ENCODE data around the gene AAK1. TPM values are rescaled to one million over a fixed set of nuclear protein-coding genes. Genes with fewer than 3 reads are reported as not detected.

The AAK1 gene
- polyA plus RNA-seq, 1 experiment = 31.1 TPM

DNA sequence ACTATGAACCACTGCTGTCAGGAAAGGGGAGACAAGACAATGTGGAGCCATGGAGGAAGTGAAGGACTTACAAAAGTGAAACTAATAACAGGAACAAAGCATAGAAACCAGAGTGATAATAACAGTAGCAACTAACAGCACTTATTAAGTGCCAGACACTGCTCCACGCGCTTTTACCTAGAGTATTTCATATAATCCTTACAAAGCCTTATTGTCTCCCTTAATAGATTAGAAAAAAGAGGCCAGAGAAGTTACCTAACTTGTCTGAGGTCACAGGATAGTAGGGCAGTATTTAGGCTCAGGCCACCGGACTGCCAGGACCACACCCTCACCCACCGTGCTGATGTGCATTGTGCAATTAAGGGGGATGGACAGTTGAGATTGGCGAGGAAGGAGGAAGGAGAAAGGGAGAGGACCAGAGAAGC, 107.7 kb downstream of the AAK1 start:
- Histone ChIP-seq H3K4me3 (ENCODE audit: low read depth, low read length) (no peak overlapping the region), H3K27ac (ENCODE audit: low read depth, low read length) (no peak overlapping the region), H3K9me3 (ENCODE audit: control insufficient read depth, insufficient read depth, low read length) (no peaks in the 10 kb centered on the region), H3K27me3 (ENCODE audit: control insufficient read depth, insufficient read depth, low read length) (no peaks in the 10 kb centered on the region)
- no peak for DNase-seq (ENCODE audit: low read depth, low spot score)
- TF ChIP-seq, protein P1, sequence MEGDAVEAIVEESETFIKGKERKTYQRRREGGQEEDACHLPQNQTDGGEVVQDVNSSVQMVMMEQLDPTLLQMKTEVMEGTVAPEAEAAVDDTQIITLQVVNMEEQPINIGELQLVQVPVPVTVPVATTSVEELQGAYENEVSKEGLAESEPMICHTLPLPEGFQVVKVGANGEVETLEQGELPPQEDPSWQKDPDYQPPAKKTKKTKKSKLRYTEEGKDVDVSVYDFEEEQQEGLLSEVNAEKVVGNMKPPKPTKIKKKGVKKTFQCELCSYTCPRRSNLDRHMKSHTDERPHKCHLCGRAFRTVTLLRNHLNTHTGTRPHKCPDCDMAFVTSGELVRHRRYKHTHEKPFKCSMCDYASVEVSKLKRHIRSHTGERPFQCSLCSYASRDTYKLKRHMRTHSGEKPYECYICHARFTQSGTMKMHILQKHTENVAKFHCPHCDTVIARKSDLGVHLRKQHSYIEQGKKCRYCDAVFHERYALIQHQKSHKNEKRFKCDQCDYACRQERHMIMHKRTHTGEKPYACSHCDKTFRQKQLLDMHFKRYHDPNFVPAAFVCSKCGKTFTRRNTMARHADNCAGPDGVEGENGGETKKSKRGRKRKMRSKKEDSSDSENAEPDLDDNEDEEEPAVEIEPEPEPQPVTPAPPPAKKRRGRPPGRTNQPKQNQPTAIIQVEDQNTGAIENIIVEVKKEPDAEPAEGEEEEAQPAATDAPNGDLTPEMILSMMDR (IDR thresholded peaks at IDR 0.05; ENCODE audit: low read depth, low read length) = no peak
- ChIA-PET POLR2A (no interaction called here), CTCF (no interaction called here)

- H3K27me3 ChIP-seq (ENCODE audit: control insufficient read depth, insufficient read depth, low read length) = no peaks in the 10 kb centered on the region
- ChIA-PET CTCF (no interaction called here), POLR2A (no interaction called here)
- TF ChIP-seq, protein P1 (IDR thresholded peaks at IDR 0.05; ENCODE audit: low read depth, low read length) = no peak
- H3K9me3 ChIP-seq (ENCODE audit: control insufficient read depth, insufficient read depth, low read length) = no peaks in the 10 kb centered on the region
- no peak for DNase-seq (ENCODE audit: low read depth, low spot score)
- H3K27ac ChIP-seq (ENCODE audit: low read depth, low read length) = no peak overlapping the region
- H3K4me3 ChIP-seq (ENCODE audit: low read depth, low read length) = no peak overlapping the region
Measured at GRCh38 chr2:69531186-69531585, 112.4 kb downstream of the AAK1 start.

DNA sequence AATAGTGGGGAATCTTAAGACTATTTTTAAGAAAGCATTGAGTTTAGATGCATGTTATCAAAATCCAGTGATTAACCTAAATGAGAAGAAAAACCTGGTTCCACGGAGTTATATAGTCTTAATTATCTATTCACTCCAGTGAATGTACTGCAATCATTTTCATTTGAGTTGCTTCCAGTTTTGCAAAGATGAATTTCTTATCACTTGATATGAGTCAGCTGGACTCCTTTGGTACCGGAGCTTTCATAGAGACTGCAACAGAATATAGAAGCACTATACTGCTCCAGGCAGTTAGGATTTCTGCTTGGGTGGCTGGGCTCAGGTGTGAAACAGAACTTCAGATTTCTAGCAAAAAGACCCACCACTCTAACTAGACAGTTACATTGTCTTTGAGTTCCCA, 114.1 kb downstream of the AAK1 start:
- POLR2A ChIA-PET = no interaction called here
- no peak for DNase-seq (ENCODE audit: low read depth, low spot score)
- CTCF ChIA-PET = no interaction called here
- TF ChIP-seq, protein P1 (IDR thresholded peaks at IDR 0.05; ENCODE audit: low read depth, low read length) = no peak
- H3K9me3 ChIP-seq (ENCODE audit: control insufficient read depth, insufficient read depth, low read length) = no peaks in the 10 kb centered on the region
- H3K27ac ChIP-seq (ENCODE audit: low read depth, low read length) = no peak overlapping the region
- no peaks in the 10 kb centered on the region for H3K27me3 ChIP-seq (ENCODE audit: control insufficient read depth, insufficient read depth, low read length)
- H3K4me3 ChIP-seq (ENCODE audit: low read depth, low read length) = no peak overlapping the region

- CTCF ChIA-PET = interaction anchor here (0.7 kb wide), 1 partner anchor 200 kb away, joined by 3 read pairs; no protein-coding TSS in a partner anchor
- POLR2A ChIA-PET = no interaction called here
- DNase-seq (ENCODE audit: low read depth, low spot score) = no peak
Measured at GRCh38 chr2:69525261-69525660, 118.3 kb downstream of the AAK1 start.

DNA sequence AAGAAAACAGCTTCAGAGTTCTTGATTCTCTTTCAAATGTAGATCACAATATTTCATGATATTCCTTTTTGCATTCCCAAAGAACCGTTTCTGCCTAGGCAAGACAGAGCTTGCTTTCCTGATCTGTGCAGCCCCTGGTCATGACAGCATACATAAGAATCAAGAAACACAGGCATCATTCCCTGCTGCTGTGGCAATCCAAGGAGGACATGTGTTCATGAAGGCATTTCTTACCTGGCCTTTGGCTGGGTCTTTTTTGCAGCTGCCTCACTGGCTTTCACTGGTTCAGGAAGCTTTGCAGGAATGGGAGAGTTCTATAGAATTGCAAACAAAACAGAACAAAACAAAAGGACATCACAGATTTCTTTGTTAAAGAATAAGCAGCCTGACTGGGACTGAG, 118.7 kb downstream of the AAK1 start:
- TF ChIP-seq, protein P1 (IDR thresholded peaks at IDR 0.05; ENCODE audit: low read depth, low read length) = no peak
- ChIA-PET POLR2A (no interaction called here), CTCF (interaction anchor here (0.7 kb wide), 1 partner anchor 200 kb away, joined by 3 read pairs; no protein-coding TSS in a partner anchor)
- DNase-seq (ENCODE audit: low read depth, low spot score) = no peak
- no peak overlapping the region for H3K27ac ChIP-seq (ENCODE audit: low read depth, low read length)
- no peaks in the 10 kb centered on the region for H3K27me3 ChIP-seq (ENCODE audit: control insufficient read depth, insufficient read depth, low read length)
- no peak overlapping the region for H3K4me3 ChIP-seq (ENCODE audit: low read depth, low read length)
- H3K9me3 ChIP-seq (ENCODE audit: control insufficient read depth, insufficient read depth, low read length) = no peaks in the 10 kb centered on the region

More at GRCh38 chr2:69525261-69525660, 118.3 kb downstream of the AAK1 start:
- Histone ChIP-seq H3K9me3 (ENCODE audit: control insufficient read depth, insufficient read depth, low read length) (no peaks in the 10 kb centered on the region), H3K27me3 (ENCODE audit: control insufficient read depth, insufficient read depth, low read length) (no peaks in the 10 kb centered on the region), H3K4me3 (ENCODE audit: low read depth, low read length) (no peak overlapping the region), H3K27ac (ENCODE audit: low read depth, low read length) (peak overlapping the region; percentile 13)
- TF ChIP-seq, protein P1 (IDR thresholded peaks at IDR 0.05; ENCODE audit: low read depth, low read length) = no peak
